ENCODE measurements around the gene MRE11.
"Not testable (repeated sequence)": the region's sequence is repeated elsewhere in the genome, so short reads cannot be mapped to it uniquely, and the experiment has no call there.

The MRE11 gene

GRCh38 chr11:94493281-94494125 lies at the start of gene MRE11, which contains the start of gene ANKRD49:
MRE11 (minus strand) TSS chr11:94493844; CDS start chr11:94492801, 1,043 bp downstream.
ANKRD49 (plus strand) TSS chr11:94493984; CDS start chr11:94496694, 2,710 bp downstream.
- DNase-seq, result peak; percentile 98

DNA sequence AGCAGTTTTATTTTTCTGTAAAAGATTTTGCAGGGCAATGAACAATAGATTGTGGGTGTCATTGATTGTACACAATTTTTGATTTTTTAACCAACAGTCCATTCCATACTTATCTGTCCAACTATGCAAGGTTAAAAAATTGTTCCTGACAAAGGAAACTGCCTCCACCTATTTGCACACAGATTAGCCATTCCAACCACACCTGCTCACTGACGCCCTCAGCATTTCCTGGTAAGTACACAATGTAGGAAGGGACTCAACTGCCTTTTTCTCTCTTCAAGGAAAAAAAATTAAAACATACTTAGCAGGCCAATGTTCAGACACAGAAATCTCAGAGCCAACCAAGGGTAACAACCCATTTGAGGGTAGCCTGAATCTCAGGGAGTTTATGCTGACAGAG lies 45.8 kb upstream of the MRE11 start:
- DNase-seq, result no peak

- DNase-seq, result no peak
Measured at GRCh38 chr11:94537031-94537600, 43.5 kb upstream of the MRE11 start.

GRCh38 chr11:94536386-94536785 lies 42.7 kb upstream of the MRE11 start:
- no peak for DNase-seq

DNA sequence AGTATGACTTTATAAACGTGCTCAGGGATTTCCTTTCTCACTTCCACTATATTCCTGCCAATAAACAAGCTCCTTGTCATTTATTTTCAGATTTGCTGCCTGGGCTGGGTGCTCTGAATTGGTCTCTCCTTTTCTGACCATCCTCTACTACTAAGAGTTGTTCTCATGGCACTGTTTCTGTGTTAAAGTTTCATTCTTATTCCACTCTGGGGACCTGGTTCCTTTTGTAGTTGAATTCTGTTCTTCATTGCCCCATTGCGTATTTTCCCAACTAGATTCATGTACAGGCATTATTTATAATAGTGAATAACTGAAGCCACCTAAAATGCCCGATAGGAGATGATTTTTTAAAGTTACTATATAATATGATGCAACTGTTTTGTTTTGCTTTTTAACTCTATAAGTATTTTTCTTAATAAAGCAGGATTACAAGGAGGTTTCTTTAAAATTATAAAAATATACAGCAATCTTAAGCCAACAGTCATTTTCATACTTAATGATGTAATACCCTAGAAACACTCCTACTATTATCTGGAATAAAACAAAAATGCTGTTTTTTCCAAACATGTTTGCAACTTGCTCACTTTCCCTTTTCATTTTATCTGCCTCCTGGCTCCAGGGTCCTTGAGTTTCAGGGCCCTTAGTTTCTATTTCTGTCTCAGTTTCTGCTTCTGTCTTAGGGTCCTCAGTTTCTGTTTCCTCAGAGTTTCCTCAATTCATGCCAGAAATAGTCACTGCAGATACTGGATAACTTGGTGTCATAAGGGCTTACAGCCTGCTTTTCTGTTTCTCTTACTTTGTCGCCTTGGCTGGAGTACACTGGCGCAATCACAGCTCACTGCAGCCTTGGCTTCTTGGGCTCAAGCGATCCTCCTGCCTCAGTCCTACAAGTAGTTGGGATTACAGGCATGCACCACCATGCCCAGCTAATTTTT lies 40.3 kb upstream of the MRE11 start:
- no peak for DNase-seq

DNA sequence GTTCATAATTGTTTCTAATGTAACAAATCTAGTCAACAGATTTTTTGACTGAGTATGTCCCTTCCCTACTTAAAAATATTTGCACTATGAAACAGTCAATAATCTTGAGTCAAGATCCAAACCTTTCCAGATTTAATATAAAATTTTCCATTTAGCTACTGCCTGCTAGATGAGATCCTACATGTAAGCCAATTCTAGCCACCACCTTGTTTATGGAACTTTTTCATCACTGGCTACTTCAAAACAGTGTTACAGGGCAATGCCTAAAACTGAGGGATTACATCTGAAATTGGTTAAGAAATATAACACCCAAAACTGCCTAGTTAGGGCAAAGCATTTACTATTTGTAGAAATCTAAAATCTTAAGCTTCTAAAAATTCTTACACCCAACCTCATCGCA lies 39.6 kb upstream of the MRE11 start:
- DNase-seq, result no peak

- no peak for DNase-seq
Measured at GRCh38 chr11:94532211-94532610, 38.6 kb upstream of the MRE11 start.

- DNase-seq, result no peak
Measured at GRCh38 chr11:94528551-94528950, 34.9 kb upstream of the MRE11 start.

DNA sequence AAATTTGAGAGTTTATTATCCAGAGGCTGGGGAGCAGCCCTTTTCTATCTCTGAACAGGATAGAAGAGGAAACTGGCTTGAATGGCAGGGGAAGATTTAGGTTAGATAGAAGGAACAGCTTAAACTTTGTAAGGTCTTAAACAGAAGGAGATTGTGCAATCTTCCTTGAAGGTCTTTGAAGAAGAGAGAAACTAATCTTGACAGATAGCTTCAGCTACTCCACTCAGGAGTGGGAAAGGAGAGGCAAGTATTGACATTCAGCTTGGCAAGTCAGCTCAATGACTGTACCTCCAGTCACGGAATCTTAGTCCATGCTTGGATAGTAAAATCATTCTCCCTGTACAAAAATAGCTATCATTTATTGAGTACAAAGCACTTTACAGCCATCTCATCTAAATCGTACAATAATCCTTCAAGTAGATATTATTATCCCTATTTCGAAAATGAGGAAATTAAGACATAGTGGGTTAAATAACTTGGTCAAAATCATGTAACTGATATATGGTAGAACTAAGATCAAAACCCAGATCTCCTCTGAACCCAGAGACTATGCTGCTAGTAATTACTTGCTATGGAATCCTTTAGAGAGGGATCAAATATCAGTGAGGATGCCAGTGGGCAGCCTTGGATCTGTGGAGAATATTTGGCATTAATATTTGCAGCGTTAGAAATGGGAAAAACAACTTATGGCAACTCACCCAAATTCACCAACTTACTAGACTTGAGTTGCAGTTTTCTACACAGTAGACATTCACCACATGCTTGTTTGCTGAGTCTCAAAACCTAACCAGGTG lies 33.2 kb upstream of the MRE11 start:
- DNase-seq, result no peak

DNA sequence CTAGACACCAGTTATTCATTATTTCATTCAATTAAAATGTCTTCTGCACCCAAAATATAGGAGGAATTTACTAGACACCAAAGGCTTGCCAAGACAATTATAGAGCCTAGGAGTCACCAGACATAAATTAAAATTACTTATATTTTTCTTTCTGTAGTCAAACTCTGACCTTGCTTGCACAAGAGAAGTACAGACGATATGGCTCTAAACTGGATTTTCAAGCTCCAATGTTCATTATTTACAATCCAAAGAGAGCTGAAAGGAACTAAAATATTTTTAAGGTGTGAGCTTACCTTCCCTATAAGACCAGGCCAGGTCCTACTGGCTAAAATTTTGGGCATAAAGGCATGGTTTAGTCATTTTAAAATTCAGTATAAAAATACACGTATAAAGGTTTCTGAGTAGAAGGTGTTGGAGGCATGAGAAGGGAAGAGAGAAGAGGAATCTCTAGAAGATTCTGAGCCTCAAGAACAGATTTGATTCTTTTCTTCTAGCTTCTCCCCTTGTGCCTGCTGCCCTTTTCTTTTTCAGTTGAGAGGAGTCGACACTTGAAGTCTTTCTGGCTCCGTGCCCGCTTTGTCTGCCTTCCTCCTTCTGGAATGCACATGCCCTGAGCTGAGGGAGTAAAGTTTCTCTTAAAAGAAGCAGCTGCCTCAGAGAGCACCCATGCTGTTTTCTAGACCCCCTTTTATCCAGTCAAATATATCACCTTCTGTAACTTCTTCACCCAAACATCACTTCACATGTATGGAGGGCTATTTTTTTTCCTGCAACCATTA lies 32.1 kb upstream of the MRE11 start:
- DNase-seq, result no peak

- no peak for DNase-seq
Measured at GRCh38 chr11:94524341-94524740, 30.7 kb upstream of the MRE11 start.

DNA sequence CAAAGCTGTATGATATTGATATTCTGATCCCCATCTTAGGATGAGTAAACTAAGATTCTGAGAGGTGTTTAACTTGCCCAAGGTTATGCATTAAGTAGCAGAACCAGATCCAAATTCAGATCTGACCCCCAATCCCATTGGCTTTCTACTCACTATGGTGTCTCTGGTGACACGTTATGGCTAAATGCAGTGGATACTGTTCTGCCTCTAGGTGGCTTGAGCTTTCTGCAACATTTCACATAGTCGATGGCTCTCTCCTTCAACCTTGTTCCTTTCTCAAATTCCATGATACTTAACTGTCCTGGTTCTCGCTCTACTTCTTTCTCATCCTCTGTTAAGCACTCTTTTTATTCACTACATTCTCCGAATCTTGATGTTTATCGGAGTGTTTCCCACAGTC lies 28.0 kb upstream of the MRE11 start:
- DNase-seq, result no peak

DNA sequence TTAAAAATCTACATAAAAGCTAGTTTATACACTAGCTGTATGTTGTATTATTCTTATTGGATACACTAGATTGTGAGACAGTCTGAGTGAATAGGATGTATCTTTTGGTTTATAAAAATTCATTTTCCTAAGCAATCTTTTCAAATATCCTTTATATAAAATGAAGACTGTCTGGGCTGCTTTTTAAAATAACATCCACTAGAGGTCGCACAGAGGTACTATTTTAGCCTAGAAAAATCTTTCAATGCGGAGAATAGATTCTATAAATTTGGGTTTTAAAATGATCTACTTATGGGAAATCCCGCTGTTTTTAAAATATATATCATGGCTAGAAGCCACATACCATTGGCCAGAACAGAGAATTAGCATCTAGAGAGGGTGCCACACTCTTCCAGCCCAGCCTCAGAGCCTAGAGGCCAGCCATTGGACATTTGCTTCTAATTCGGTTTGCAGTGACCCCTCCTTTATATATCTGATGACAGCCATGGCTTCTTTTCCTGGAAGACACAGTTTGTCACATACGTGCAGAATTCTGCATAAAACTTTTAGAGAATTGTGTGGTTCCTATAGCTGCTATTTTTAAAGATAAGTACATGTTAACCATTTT lies 25.9 kb upstream of the MRE11 start:
- peak; percentile 7 for DNase-seq

- no peak for DNase-seq
Measured at GRCh38 chr11:94518300-94518699, 24.7 kb upstream of the MRE11 start.

GRCh38 chr11:94516725-94517124 lies 23.1 kb upstream of the MRE11 start:
- no peak for DNase-seq

GRCh38 chr11:94515398-94515797 lies 21.8 kb upstream of the MRE11 start:
- DNase-seq, result no peak

GRCh38 chr11:94513091-94513490 lies 19.4 kb upstream of the MRE11 start:
- peak; percentile 53 for DNase-seq

- peak; percentile 8 for DNase-seq
Measured at GRCh38 chr11:94511932-94512781, 18.5 kb upstream of the MRE11 start, which contains the start of gene C11orf97. C11orf97 (plus strand) TSS chr11:94512461; CDS start chr11:94512529, 68 bp downstream.

DNA sequence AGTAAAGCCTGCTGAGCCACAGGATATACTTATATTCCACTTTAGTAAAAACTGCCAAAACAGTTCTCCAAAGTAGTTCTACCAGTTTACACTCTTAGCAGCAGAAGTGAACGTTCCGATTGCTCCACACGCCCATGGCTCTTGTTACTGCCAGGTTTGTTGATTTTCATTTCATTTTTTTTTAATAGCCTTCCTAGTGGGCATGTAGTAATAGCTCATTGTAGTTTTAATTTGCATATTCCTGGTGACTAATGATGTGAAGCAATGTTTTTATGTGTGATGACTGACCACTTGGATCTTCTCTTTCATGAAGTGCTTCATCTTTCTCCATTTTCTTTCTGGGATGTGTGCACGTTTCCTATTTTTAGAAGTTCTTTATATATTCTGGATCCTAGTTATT lies 13.8 kb upstream of the MRE11 start:
- DNase-seq, result no peak

DNA sequence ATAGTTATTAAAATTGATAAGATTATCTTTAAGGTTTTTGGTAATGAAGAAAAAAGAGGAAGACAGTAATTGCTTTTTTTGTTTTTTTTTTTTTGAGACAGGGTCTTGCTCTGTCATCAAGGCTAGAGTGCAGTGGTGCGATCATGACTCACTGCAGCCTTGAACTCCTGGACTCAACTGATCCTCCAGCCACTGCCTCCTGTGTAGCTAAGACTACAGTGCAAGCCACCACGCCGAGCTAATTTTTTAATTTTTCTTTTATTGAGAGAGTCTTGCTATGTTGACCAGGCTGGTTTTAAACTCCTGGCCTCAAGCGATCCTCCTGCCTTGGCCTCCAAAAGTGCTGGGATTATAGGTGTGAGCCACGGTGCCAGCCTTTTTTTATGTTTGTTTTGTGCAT lies 12.9 kb upstream of the MRE11 start:
- not testable (repeated sequence) for DNase-seq
